GM23248 (cell line): ENCODE results near the gene COL6A3. TPM values are rescaled to one million over a fixed set of nuclear protein-coding genes. Genes with fewer than 3 reads are reported as not detected.

Experiments used
- DNase-seq: peaks from one replicate; pipeline ENCODE4 v3.0.0-alpha.2; 2015
- H2AFZ ChIP-seq: fragments of 200-600 bp; sonication (generic); 2 replicates; pipeline ENCODE4 v1.6.1; 2016; ENCODE audit warnings: antibody characterized with exemption
- H3F3A ChIP-seq: fragments of 200-600 bp; sonication (generic); 2 replicates; pipeline ENCODE4 v1.6.1; 2016; ENCODE audit warnings: mild to moderate bottlenecking, antibody characterized with exemption, mixed run types; ENCODE audit not compliant: insufficient read depth
- H3K27ac ChIP-seq: fragments of 200-600 bp; sonication (generic); 2 replicates; pipeline ENCODE4 v1.5.1; 2016; ENCODE audit warnings: mild to moderate bottlenecking
- H3K27me3 ChIP-seq: fragments of 200-600 bp; sonication (generic); replicated peaks from 2 replicates; pipeline ENCODE4 v1.6.1; 2016; ENCODE audit warnings: mild to moderate bottlenecking; ENCODE audit not compliant: insufficient read depth
- H3K36me3 ChIP-seq: fragments of 200-600 bp; sonication (generic); 2 replicates; pipeline ENCODE4 v1.6.1; 2016; ENCODE audit warnings: low read depth, mild to moderate bottlenecking
- H3K4me1 ChIP-seq: fragments of 200-600 bp; sonication (generic); 2 replicates; pipeline ENCODE4 v1.6.1; 2016; ENCODE audit warnings: mild to moderate bottlenecking; ENCODE audit not compliant: insufficient read depth
- H3K4me2 ChIP-seq: fragments of 200-600 bp; sonication (generic); one replicate; pipeline ENCODE4 v1.6.1; 2016; ENCODE audit warnings: mild to moderate bottlenecking; ENCODE audit not compliant: unreplicated experiment
- H3K4me3 ChIP-seq: fragments of 200-600 bp; sonication (generic); 2 replicates; pipeline ENCODE4 v1.5.1; 2016; ENCODE audit warnings: mild to moderate bottlenecking
- H3K79me2 ChIP-seq: fragments of 200-600 bp; sonication (generic); 2 replicates; pipeline ENCODE4 v1.6.1; 2016; ENCODE audit warnings: mild to moderate bottlenecking; ENCODE audit not compliant: insufficient read depth
- H3K9ac ChIP-seq: fragments of 200-600 bp; sonication (generic); 2 replicates; pipeline ENCODE4 v1.6.1; 2016; ENCODE audit warnings: mild to moderate bottlenecking
- H3K9me2 ChIP-seq: fragments of 200-600 bp; sonication (generic); 2 replicates; pipeline ENCODE4 v1.6.1; 2016; ENCODE audit warnings: mixed run types, mild to moderate bottlenecking, moderate library complexity; ENCODE audit not compliant: insufficient read depth
- H3K9me3 ChIP-seq: fragments of 200-600 bp; sonication (generic); one replicate; pipeline ENCODE4 v1.6.1; 2017; ENCODE audit warnings: low read depth
- H4K20me1 ChIP-seq: fragments of 200-600 bp; sonication (generic); 2 replicates; pipeline ENCODE4 v1.6.0; 2016; ENCODE audit not compliant: insufficient read depth
- EZH2 ChIP-seq: fragments of 200-600 bp; sonication (generic); IDR thresholded peaks from 2 replicates; pipeline ENCODE4 v1.6.1; 2018; ENCODE audit warnings: antibody characterized with exemption, mild to moderate bottlenecking; ENCODE audit not compliant: insufficient read depth, poor library complexity, severe bottlenecking
- EZH2phosphoT487 ChIP-seq: fragments of 200-600 bp; sonication (generic); IDR thresholded peaks from 2 replicates; pipeline ENCODE4 v1.6.1; 2018; ENCODE audit warnings: antibody characterized with exemption, moderate library complexity, mild to moderate bottlenecking, low read depth; ENCODE audit not compliant: insufficient read depth
- WGBS, 2 experiments: methylation state at CpG; one replicate each; pipeline ENCODE4 v1.1.6; 2015 to 2017; ENCODE audit warnings: low lambda C conversion rate in 2 of 2, low coverage in 1 of 2; ENCODE audit errors: missing lambda C conversion rate in 2 of 2; 5-methylcytosine and 5-hydroxymethylcytosine counted together
- in situ Hi-C: fragments of 300-500 bp; cut with MboI; formaldehyde crosslinking; loops from 2 replicates; pipeline ENCODE4 v1.15.0; 2020
- polyA plus RNA-seq: library from polyadenylated mRNA; unstranded; fragments of >200 nt; fragmentation: Nextera tagmentation; extraction: Ambion mirVana; gene quantifications from 2 replicates; pipeline ENCODE4 v1.2.1, GENCODE V29; 2016
- total RNA-seq: library from RNA; depleted of rRNA; stranded (reverse); fragments of >200 nt; shearing (Covaris generic); gene quantifications from 2 replicates; pipeline ENCODE4 v1.2.3, GENCODE V29; 2014

COL6A3 gene
- total and polyA plus RNA-seq, 2 experiments from 2014 or later: 344 to 1,362 TPM

- WGBS, 2 experiments: 85% methylated on average over 23 of the region's 23 CpGs
- H3F3A ChIP-seq: peaks cover 99% of the 10 kb centered on the region
- H3K79me2 ChIP-seq: peaks cover 97% of the 10 kb centered on the region
- H2AFZ ChIP-seq: no peak overlapping the region
- peak overlapping the region; percentile 13; the same call in 1 of the 2 replicates for H3K9ac ChIP-seq
- TF ChIP-seq EZH2phosphoT487 (no peak), EZH2 (no peak)
- H3K9me3 ChIP-seq: no peaks in the 10 kb centered on the region
- peaks cover 100% of the 10 kb centered on the region for H3K36me3 ChIP-seq
- H3K4me1 ChIP-seq: peaks cover 12% of the 10 kb centered on the region
- no peak overlapping the region for H3K4me3 ChIP-seq
- H3K27me3 ChIP-seq: no peaks in the 10 kb centered on the region
- no peaks in the 10 kb centered on the region for H3K9me2 ChIP-seq
- no peak for DNase-seq
- H3K4me2 ChIP-seq: no peak overlapping the region
- peak overlapping the region; percentile 47 for H3K27ac ChIP-seq
- in situ Hi-C loops: no loop called here
- no peaks in the 10 kb centered on the region for H4K20me1 ChIP-seq
Measured at GRCh38 chr2:237359894-237360780, 53.8 kb downstream of the COL6A3 start.

- peaks cover 99% of the 10 kb centered on the region for H3F3A ChIP-seq
- H3K9me3 ChIP-seq: no peaks in the 10 kb centered on the region
- peaks cover 99% of the 10 kb centered on the region for H3K36me3 ChIP-seq
- peaks cover 97% of the 10 kb centered on the region for H3K79me2 ChIP-seq
- no peak overlapping the region for H3K4me2 ChIP-seq
- in situ Hi-C loops: no loop called here
- peak overlapping the region; percentile 19; the same call in 1 of the 2 replicates for H3K27ac ChIP-seq
- 89 to 92% methylated on average over 8 of the region's 8 CpGs for WGBS, 2 experiments
- H4K20me1 ChIP-seq: no peaks in the 10 kb centered on the region
- no peak overlapping the region for H2AFZ ChIP-seq
- H3K27me3 ChIP-seq: no peaks in the 10 kb centered on the region
- H3K9me2 ChIP-seq: no peaks in the 10 kb centered on the region
- TF ChIP-seq EZH2phosphoT487 (no peak), EZH2 (no peak)
- H3K4me3 ChIP-seq: no peak overlapping the region
- DNase-seq: no peak
- H3K9ac ChIP-seq: no peak overlapping the region
- peaks cover 17% of the 10 kb centered on the region for H3K4me1 ChIP-seq
Measured at GRCh38 chr2:237359518-237359840, 54.5 kb downstream of the COL6A3 start.

GRCh38 chr2:237358721-237359517 is 55.0 kb downstream of the COL6A3 start:
- no peak for TF ChIP-seq EZH2phosphoT487
- no peak for TF ChIP-seq EZH2
- no peaks in the 10 kb centered on the region for H3K27me3 ChIP-seq
- WGBS, 2 experiments: 88 to 90% methylated on average over 9 of the region's 9 CpGs
- H3K4me3 ChIP-seq: no peak overlapping the region
- peaks cover 19% of the 10 kb centered on the region for H3K4me1 ChIP-seq
- H3K79me2 ChIP-seq: peaks cover 97% of the 10 kb centered on the region
- no peaks in the 10 kb centered on the region for H3K9me2 ChIP-seq
- no peak overlapping the region for H2AFZ ChIP-seq
- no peak overlapping the region for H3K9ac ChIP-seq
- no peak overlapping the region for H3K4me2 ChIP-seq
- DNase-seq: no peak
- no peaks in the 10 kb centered on the region for H4K20me1 ChIP-seq
- H3K9me3 ChIP-seq: no peaks in the 10 kb centered on the region
- peaks cover 99% of the 10 kb centered on the region for H3F3A ChIP-seq
- peaks cover 99% of the 10 kb centered on the region for H3K36me3 ChIP-seq
- in situ Hi-C loops: no loop called here
- peak overlapping the region; percentile 3; the same call in 1 of the 2 replicates for H3K27ac ChIP-seq

- DNase-seq: no peak
- H3F3A ChIP-seq: peaks cover 99% of the 10 kb centered on the region
- H3K4me1 ChIP-seq: peaks cover 13% of the 10 kb centered on the region
- WGBS, 2 experiments: 95 to 96% methylated on average over 5 of the region's 5 CpGs
- in situ Hi-C loops: no loop called here
- peaks cover 94% of the 10 kb centered on the region for H3K79me2 ChIP-seq
- no peak overlapping the region for H3K4me3 ChIP-seq
- TF ChIP-seq EZH2phosphoT487: no peak
- no peak for TF ChIP-seq EZH2
- no peaks in the 10 kb centered on the region for H3K9me2 ChIP-seq
- no peaks in the 10 kb centered on the region for H3K9me3 ChIP-seq
- H3K4me2 ChIP-seq: no peak overlapping the region
- H4K20me1 ChIP-seq: no peaks in the 10 kb centered on the region
- no peak overlapping the region for H3K9ac ChIP-seq
- peak overlapping the region; percentile 48 for H3K27ac ChIP-seq
- no peak overlapping the region for H2AFZ ChIP-seq
- peaks cover 99% of the 10 kb centered on the region for H3K36me3 ChIP-seq
- no peaks in the 10 kb centered on the region for H3K27me3 ChIP-seq
Measured at GRCh38 chr2:237355701-237356100, 58.3 kb downstream of the COL6A3 start.
